GM19240 (cell line): ENCODE results near the gene SEMA4A.
"Not testable (repeated sequence)": the region's sequence is repeated elsewhere in the genome, so short reads cannot be mapped to it uniquely, and the experiment has no call there.

ENCODE experiments used
- DNase-seq: peaks from one replicate; pipeline ENCODE4 v3.0.0; 2011; ENCODE audit warnings: low spot score; ENCODE audit not compliant: insufficient read length

The SEMA4A gene

DNA sequence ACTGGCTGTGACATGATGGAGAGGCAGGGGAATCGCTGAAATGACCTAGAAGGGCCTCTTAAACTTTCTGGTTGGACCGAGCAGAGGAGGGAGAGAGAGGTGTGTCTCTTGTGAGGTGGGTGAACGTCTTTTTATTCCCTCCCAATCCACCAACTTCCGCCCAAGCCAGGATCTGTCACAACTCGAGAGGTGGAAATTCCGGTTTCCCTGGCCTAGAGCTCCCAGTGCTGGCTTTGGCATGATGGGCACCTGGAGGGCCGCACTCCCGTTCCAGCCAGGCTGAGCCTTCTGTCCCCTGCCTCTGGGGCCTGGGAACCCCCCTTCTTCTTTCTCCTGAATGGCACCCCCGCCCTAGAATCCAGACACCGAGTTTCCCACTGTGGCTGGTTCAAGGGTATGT lies at the start of gene SEMA4A:
TSS of gene SEMA4A (plus strand) at position 224 of the 400 bp plus-strand sequence. CDS start 994 bp downstream, outside the sequence.
- no peak for DNase-seq

DNA sequence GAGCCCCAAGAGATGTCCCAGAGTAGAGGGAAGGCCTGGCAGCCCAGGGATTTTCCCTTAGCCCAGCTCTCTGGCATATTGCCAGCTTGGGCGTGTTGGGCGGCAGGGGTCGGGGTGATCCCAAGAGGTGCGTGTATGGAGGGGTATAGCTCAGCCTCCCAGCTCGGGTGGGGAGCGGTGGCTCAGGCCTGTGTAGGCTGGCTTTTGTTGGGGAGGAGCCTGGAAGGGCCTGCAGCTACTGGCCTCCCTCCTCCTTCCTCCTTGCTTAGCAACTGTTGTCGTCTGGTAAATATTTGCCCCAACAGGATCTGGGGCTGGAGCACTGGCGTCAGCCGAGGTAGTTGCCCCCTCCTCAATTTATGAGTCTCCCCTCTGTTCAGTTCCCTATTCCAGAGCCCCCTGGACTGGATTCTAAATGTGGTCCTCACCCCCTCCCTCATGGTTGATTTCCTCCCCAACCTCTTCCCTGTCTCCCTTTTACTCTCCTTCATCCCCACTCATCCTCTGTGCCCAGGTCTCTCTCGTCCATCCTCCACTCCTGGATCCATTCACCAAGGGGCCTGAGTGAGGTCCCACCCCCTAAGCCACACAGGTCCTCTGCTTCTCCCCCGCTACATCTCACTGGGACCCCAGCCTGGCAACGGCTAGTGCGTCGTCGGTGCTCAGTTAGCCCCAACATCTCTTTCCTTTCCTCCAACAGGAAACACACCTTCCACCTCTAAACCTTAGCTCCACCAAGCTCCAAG lies 49.1 kb upstream of the SEMA4A start:
- DNase-seq, result no peak

DNA sequence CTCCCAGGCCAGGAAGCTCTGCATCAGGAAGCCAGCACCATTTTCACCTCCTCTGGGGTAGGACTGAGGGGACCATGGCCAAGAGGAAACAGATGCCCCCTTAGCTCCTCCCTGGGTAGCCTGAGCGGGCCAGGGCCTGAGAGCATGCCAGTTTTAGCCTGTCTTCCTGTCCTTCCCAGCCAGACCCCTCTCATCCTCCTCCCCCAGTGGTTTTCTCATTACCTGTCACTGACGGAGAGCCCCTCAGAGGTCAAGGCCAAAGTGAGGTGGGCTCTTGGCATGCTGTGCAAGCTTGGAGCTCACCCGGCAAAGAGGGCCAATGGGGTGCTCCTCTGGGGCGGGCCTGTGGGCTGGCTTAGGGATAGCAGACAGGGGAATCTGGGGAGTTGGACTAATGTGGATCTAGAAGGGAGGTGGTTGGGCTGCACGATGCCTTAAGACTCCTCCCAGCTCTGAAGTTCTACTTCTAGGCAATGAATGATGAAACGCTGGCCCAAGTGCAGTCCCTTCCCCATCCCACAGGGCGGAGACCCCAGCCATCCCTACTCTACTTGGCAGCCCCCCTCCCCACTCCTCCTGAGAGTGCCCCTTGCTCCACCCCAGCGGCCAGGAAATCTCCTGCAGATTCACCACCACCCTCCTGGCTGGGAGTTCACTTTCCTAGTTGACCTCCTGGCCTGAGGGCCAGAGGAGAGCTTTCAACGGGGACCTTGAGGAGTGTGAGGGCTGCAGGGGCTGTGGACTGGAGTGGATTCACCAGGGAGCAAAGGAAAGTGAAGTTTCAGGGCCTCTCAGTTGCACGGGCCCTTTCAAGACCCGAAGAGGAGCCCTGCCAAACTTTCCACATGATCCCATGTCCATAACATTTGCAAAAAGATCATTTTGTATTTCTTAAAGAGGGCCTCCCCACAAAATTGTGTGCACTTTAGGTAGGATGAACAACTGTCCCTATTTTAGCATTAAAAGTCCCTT lies 48.2 kb upstream of the SEMA4A start:
- no peak for DNase-seq

DNA sequence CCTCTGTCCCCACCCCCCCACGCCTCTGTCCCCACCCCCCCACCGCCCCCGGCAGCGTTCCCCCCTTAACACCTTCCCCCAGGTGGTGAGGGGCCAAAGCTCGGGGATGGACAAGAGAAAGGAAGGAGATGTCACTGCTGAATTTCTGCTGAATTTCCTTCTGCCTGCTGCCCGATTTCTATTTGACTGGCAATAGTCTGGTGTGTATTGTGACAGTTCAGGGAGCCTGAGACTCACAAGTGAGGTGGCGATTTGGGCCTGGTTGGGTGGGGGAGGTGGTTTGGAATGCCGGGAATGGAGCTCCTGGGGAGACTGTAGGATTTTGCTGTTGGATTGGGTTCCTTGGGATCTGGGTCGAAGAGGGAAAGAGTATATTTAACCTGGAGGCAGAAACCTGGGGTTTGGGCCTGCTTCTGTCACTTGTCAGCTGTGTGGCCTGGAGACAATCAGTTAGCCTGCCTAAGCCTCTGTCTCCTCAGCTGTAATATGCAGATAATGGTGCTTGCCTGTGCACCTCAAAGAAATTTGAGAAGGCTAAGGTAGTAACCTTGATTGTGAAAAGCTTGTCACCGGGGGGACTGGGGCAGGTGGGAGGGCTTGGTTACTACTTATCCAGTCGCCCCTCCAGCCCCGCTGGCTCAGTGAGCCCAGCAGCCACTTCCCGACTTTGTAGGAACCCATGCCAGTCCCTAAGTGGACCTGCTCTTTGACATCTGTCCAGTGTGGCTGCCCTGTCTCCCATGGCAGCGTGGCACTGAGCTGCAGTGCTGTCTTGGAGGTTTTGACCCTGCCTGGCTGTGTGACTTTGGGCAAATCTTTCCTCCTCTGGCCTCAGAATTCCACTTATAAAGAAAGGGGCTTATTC lies 46.5 kb upstream of the SEMA4A start:
- DNase-seq, result no peak

DNA sequence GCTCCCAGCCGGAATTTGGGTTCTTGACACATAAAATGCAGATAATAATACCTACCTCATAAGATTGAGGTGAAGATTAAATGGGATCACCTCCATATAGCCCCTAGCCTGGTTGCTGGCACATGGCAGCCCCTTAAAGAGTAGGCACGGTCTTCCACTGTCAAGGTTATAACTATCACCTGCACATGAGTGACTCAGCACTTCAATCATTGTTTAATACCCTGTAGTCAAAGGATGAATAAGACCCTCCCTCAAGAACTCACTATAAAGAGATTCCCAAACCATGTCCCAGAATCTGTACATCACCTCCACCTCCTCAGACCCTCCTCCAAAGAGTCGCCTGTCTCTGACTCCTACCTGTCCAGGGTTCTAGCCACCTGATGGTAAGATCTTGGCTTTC lies 45.3 kb upstream of the SEMA4A start:
- no peak for DNase-seq

DNA sequence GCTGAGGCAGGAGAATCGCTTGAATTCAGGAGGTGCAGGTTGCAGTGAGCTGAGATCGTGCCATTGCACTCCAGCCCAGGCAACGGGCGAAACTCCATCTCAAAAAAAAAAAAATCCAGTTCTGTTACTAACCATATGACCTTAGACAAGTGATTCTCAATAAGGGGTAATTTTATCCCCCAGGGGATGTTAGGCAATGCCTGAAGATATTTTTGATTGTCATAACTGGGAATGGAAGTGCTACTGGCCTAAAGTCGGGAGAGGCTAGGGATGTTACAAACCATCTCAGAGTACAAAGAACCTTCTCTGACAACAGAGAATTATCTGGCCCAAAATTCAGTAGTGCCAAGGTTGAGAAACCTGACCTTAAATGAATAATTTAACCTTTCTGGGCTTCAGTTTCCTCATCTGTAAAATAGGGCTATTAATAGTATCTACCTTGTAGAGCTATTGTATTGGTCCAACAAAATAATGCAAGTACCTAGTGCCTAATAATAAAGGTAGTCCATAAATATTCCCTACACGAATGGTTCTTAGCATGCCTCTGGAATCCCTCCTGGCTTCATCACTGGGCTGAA lies 44.6 kb upstream of the SEMA4A start:
- no peak for DNase-seq

DNA sequence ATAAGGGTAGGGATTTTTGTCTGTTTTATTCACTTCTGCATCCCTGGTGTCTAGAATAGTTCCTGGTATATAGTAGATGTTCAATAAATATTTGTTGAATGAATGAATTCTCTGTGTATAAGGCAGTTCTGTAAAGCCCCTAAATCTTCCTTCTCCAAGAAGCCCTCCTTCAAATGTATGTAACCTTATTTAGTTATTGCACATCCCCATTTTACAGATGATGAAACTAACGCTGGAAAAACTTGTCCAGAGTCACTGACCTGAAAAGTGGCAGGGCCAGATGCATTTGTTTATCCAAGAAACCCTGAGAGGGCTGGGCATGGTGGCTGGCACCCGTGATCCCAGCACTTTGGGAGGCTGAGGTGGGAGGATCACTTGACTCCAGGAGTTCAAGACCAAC lies 43.1 kb upstream of the SEMA4A start:
- DNase-seq, result no peak

DNA sequence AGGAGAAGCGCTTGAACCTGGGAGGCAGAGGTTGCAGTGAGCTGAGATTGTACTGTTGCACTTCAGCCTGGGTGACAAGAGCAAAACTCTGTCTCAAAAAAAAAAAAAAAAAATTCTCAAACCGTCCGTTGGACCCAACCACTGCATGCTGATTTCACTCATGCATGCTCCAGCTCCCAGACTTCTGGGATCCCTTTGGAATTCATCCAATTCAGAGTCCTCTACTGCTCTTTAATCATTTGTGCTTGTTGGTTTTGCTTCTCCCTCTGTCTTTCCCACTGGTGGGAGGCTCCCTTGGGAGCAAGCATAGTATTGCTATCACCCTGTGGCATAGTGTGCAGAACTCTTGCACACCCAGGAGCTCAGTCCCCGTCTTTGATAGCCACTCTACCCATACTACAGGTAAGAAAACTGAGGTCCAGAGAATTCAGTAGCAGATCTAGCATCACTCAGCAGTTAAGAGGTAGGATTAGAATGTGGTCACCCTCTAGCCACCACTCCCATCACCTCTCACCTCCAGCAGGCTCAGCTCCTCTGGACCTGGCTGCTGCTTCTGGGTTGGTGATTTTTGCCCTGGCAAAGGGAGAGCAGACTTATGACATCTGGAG lies 41.9 kb upstream of the SEMA4A start:
- no peak for DNase-seq

DNA sequence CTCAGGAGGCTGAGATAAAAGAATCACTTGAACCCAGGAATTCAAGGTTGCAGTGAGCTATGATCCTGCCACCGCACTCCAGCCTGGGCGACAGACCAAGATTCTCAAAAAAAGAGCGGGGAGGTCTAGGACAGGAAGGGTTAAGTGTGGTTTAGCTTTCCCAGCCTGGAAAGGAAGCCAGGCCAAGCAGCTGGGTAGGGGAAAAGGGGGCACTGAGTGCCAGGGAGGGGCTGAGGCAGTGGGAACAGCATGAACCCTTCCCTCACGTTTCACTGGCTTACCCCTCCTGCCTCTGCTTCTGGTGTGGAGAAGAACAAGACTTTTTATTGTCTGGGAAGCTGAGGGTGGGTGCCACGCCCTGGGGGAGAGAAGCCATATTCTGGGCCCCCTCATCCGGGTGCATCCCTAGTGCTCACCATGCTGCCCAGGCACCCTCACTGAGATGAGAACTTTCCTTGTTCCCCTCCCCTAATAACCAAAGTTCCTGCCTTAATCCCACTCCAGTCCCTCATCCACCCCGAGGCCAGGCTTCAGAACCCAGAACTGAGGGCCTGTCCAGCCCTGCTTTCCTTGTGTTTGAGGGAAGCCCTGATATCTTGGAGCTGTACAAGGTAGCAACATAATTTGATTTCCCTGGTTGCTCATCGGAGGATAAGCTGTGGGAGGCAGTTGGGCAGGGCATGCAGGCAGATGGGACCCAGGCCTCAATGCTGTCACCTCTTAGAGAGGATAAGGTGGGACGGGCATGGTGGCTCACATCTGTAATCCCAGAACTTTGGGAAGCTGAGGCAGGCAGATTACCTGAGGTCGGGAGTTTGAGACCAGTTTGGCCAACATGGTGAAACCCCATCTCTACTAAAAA lies 40.9 kb upstream of the SEMA4A start:
- DNase-seq, result no peak

DNA sequence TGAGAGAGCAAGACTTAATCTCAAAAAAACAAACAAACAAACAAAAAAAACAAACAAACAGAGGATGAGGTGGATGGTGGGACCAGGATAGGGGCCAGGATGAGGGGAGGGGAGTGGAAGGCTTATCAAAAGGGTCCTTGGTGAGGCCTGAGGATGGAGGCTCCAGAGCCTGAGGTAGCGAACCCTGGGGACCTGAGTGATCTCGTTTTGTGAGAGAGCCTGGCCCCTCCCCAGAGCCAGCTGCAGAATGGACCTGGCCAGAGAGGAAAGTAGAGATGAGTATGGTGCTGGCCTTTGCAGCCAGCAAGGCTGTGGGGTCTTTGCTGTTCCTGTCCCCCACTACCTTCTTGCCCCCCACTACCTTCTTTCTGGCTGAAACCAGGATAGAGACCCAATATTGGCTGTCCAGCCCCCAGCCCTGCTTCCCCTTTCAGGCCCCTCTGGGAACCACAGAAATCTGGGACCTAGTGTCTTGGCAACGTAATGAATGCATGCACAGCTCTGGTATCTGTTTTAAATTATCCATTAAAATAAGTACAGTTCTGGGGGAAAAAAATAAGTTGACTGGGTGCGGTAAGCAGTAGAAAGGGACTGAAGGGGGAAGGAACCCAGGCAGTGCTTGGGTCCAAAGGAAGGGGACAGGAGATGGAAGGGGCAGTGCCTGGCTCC lies 40.0 kb upstream of the SEMA4A start:
- DNase-seq, result no peak

DNA sequence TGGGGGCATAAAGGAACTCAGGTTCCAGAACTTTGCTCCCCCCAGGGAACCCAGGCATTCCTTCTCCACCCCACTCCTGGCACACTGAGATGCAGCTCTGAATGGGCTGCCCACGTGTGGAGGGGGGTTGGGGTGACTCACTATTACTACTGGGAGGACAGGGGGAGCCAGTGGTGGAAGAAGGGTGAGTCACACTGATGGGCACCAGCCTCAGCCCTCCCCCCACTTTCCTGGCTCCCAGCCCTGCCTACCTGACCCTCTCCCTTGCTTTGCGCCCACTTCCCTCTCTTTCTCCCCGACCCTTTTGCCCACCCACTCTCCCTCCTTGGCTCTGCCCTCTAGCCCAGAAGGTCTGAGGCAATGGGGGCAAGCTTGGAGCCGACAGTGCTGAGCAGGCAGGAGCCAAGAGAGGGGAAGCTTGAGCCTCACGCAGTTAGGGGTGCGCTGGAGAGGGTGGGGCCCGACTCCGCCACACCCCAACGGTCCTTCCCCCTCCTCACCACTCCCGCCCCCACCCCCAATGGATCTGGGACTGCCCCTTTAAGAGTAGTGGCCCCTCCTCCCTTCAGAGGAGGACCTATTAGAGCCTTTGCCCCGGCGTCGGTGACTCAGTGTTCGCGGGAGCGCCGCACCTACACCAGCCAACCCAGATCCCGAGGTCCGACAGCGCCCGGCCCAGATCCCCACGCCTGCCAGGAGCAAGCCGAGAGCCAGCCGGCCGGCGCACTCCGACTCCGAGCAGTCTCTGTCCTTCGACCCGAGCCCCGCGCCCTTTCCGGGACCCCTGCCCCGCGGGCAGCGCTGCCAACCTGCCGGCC lies 39.1 kb upstream of the SEMA4A start, which contains the start of gene LMNA:
TSS of gene LMNA (plus strand) at position 611 of the 818 bp plus-strand sequence. CDS start 208 bp downstream, outside the sequence.
- no peak for DNase-seq

DNA sequence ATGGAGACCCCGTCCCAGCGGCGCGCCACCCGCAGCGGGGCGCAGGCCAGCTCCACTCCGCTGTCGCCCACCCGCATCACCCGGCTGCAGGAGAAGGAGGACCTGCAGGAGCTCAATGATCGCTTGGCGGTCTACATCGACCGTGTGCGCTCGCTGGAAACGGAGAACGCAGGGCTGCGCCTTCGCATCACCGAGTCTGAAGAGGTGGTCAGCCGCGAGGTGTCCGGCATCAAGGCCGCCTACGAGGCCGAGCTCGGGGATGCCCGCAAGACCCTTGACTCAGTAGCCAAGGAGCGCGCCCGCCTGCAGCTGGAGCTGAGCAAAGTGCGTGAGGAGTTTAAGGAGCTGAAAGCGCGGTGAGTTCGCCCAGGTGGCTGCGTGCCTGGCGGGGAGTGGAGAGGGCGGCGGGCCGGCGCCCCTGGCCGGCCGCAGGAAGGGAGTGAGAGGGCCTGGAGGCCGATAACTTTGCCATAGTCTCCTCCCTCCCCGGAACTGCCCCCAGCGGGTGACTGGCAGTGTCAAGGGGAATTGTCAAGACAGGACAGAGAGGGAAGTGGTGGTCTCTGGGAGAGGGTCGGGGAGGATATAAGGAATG lies 38.4 kb upstream of the SEMA4A start:
- no peak for DNase-seq

DNA sequence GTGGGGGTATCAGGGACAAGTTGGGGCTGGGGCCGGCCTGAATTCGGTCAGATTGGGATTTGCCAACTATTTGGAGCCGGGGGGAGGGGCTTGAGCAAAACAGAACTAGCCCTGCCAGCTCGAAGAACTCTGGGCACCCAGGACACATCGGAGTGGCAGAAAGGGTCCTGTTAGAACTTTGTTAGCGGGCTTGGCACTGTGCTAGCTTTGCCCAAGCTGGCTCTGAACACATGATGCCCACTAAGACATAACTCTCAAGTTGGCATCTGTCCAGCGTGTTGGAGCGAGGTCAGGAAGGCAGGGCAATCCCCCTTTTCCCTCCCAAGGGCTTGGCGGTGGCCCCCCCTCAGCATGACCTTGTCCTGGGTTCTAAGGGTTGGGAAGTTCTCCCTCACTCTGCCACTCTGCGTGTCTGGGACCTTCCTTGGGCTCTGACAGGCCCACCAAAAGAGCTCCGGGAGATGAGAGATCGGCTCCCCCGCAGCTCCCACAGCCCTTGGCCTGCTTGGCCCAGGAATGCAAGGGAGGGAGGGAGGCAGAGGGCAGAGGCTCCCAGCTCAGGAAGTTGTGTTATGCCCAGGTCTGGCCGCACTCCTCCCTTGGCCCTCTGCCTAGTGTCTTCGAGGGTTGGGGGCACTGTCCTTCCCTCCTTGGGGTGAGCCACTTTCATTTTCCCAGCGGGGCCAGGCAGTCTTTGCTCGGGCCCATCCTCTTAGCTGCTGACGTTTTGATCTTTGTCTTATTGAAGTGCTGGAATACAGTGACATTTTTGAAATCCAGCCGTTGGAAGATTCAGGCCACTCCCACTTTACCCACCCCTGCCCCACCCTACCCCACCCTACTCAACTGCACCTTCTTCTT lies 37.6 kb upstream of the SEMA4A start:
- no peak for DNase-seq

DNA sequence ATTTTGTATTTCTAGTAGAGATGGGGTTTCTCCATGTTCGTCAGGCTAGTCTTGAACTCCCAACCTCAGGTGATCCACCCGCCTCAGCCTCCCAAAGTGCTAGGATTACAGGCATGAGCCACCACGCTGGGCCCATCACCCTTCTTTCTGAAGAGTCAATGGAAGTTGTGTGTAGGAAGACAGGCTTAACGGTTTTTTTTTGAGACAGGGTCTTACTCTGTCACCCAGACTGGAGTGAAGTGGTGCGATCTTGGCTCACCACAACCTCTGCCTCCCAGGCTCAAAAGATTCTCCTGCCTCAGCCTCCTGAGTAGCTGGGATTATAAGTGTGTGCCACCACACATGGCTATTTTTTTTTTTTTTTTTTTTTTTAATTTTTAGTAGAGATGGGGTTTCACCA lies 36.7 kb upstream of the SEMA4A start:
- DNase-seq, result not testable (repeated sequence)

DNA sequence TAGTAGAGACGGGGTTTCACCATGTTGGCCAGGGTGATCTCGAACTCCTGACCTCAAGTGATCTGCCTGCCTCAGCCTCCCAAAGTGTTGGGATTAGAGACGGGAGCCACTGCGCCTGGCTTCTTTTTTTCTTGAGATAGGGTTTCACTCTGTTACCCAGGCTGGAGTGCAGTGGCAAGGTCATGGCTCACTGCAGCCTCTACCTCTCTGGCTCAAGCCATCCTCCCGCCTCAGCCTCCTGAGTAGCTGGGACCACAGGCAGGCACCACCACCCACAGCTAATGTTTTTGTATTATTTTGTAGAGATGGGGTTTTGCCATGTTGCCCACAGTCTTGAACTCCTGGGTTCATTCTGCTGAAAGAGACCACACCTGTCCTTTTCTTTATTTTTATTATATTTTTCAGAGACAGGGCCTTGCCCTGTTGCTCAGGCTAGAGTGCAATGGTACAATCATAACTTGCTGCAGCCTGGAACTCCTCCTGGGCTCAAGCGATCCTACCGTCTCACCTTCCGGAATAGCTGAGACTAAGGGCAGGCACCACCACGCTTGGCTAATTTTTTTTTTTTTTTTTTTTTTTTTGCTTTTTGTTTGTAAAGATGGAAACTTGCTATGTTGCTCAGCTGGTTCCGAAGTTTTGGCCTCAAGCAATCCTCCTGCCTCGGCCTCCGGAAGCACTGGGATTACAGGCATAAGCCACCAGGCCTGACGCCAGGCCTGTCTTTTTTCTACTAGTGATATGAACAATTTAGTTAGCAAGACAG lies 35.8 kb upstream of the SEMA4A start:
- DNase-seq, result no peak
